Esophagus squamous epithelium (tissue), 5 donors: ENCODE measurements around the gene ATP6V0E2. TPM values are rescaled to one million over a fixed set of nuclear protein-coding genes. Genes with fewer than 3 reads are reported as not detected.
"Not testable (repeated sequence)": the region's sequence is repeated elsewhere in the genome, so short reads cannot be mapped to it uniquely, and the experiment has no call there.

ENCODE experiments used
- DNase-seq: peaks from one replicate; lab custom pipeline; 2025; lab: John Stamatoyannopoulos, UW
- H3K27ac ChIP-seq, 4 donors: fragments of 200-600 bp; sonication (generic); one replicate each; pipeline ENCODE4 v1.5.1; 2016 to 2019; ENCODE audit warnings: mild to moderate bottlenecking in 1 of 4
- H3K27me3 ChIP-seq, 4 donors: fragments of 200-600 bp; sonication (generic); 1 replicate in 3 of 4; 2 replicates in 1 of 4; pipeline versions ENCODE4 v1.5.1 to v1.6.0; 2017 to 2021; ENCODE audit warnings: antibody characterized with exemption in 1 of 4
- H3K36me3 ChIP-seq, 3 donors: fragments of 200-600 bp; sonication (generic); one replicate each; pipeline ENCODE4 v1.5.1; 2016 to 2019
- H3K4me1 ChIP-seq, 3 donors: fragments of 200-600 bp; sonication (generic); one replicate each; pipeline ENCODE4 v1.5.1; 2017 to 2019
- H3K4me3 ChIP-seq, 4 donors: fragments of 200-600 bp; sonication (generic); 1 replicate in 3 of 4; 2 replicates in 1 of 4; pipeline ENCODE4 v1.5.1; 2016 to 2019; ENCODE audit warnings: mild to moderate bottlenecking in 2 of 4, moderate library complexity in 1 of 4
- H3K9me3 ChIP-seq, 3 donors: fragments of 200-600 bp; sonication (generic); one replicate each; pipeline ENCODE4 v1.5.1; 2016 to 2019
- CTCF ChIP-seq, 6 experiments: fragments of 450-650 bp in 4 of 6; fragments of 200-600 bp in 2 of 6; sonication (generic) in 2 of 6; IDR thresholded peaks; one replicate each; pipeline ENCODE4 v1.5.1; 2016 to 2019; ENCODE audit warnings: antibody characterized with exemption in 6 of 6, mild to moderate bottlenecking in 4 of 6, moderate library complexity in 4 of 6
- POLR2A ChIP-seq, 4 donors: fragments of 450-650 bp; IDR thresholded peaks; one replicate each; pipeline ENCODE4 v1.6.1; 2017; ENCODE audit warnings: antibody characterized with exemption in 4 of 4, mild to moderate bottlenecking in 4 of 4, moderate library complexity in 3 of 4
- WGBS, 2 donors: methylation state at CpG; one replicate each; pipeline ENCODE4 v1.1.5; 2018; 5-methylcytosine and 5-hydroxymethylcytosine counted together
- intact Hi-C: fragments of 100-400 bp; cut with DNase I; formaldehyde crosslinking; loops from one replicate; pipeline ENCODE4 v1.15.0; 2022
- small RNA-seq, 4 donors: library from RNA; depleted of rRNA; stranded (forward); fragments of <200 nt; gene quantifications; one replicate each; pipeline ENCODE3, GENCODE V24; 2016
- total RNA-seq, 4 donors: library from RNA; depleted of rRNA; stranded (reverse); fragments of >200 nt; gene quantifications; one replicate each; pipeline ENCODE4 v1.1.0, GENCODE V29; 2016
- donor health status: DM: yes; HTN: yes; CAD: no.

Gene ATP6V0E2
- total RNA-seq, 4 donors from 2014 or later, result 5.1 to 22.9 (median 8.2) TPM

DNA sequence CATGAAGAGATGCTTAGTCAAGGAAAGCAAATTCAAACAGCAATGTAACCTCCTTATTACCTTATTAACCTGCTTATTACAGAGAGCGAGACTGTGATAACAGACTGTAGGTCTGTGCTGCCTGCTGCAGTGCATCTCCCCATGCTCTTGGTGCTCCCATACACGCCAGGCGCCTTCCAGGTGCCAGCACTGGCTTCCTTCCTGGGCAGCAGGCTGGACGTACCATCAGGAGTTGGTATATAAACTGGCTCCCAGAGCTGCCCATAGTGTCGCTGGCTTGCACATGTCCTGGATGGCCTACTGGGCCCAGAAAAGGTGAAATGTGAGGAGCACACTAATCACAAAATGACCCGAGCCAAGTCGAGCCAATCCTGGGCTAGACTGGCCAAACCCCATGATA, 13.5 kb downstream of the ATP6V0E2 start:
- WGBS, 2 donors, result 94 to 96% methylated on average over 3 to 7 of the region's 7 CpGs
- Histone ChIP-seq H3K36me3 (no peaks in the 10 kb centered on the region), H3K27ac (no peak overlapping the region), H3K4me1 (peaks cover 0 to 20% (median 0%) of the 10 kb centered on the region in 3 donors), H3K4me3 (no peak overlapping the region), H3K9me3 (no peaks in the 10 kb centered on the region), H3K27me3 (no peaks in the 10 kb centered on the region)
- no peak for TF ChIP-seq CTCF (IDR thresholded peaks at IDR 0.05)
- TF ChIP-seq POLR2A (IDR thresholded peaks at IDR 0.05), result no peak
- DNase-seq, result no peak
- intact Hi-C loops, result no loop called here

GRCh38 chr7:149890715-149891114, 16.9 kb downstream of the ATP6V0E2 start:
- H3K36me3 ChIP-seq, H3K4me3 ChIP-seq, H3K27ac ChIP-seq, DNase-seq, H3K4me1 ChIP-seq, H3K9me3 ChIP-seq, H3K27me3 ChIP-seq, intact Hi-C loops: not testable (repeated sequence)
- WGBS, 2 donors, result no CpG with 5 or more reads among the region's 2 CpGs

GRCh38 chr7:149894957-149895356, 21.2 kb downstream of the ATP6V0E2 start:
- DNase-seq, H3K27ac ChIP-seq, H3K36me3 ChIP-seq, intact Hi-C loops, H3K27me3 ChIP-seq, H3K9me3 ChIP-seq, H3K4me1 ChIP-seq, H3K4me3 ChIP-seq: not testable (repeated sequence)
- 74 to 76% methylated on average over 6 to 8 of the region's 8 CpGs for WGBS, 2 donors

GRCh38 chr7:149907776-149908376, 34.1 kb downstream of the ATP6V0E2 start:
- H3K36me3 ChIP-seq, H3K9me3 ChIP-seq, intact Hi-C loops, H3K27me3 ChIP-seq, DNase-seq, H3K4me3 ChIP-seq, H3K4me1 ChIP-seq, H3K27ac ChIP-seq: not testable (repeated sequence)
- 40 to 70% methylated on average over 2 to 4 of the region's 6 CpGs for WGBS, 2 donors

DNA sequence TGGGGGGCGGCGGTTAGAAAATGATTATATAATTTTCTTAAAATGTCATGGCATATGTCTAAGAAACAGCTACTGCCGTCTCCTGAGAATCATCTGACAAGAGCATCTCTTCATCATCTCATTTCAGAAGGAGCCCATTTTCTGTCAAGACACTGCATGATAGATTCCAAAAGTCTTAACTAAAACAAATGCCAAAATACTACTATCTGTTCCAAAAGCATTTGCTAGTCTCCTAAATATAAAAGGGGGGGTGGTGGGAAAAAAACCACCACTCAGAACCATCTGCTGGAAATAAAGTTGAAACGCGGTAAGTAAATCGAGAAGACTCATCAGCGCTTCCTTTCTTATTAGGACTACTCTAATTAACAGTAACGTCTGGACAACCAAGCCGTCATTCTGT, 36.5 kb downstream of the ATP6V0E2 start:
- H3K36me3 ChIP-seq, H3K4me3 ChIP-seq, H3K27me3 ChIP-seq, intact Hi-C loops, DNase-seq, H3K27ac ChIP-seq, H3K9me3 ChIP-seq, H3K4me1 ChIP-seq: not testable (repeated sequence)
- WGBS, 2 donors, result 74 to 84% methylated on average over 5 to 6 of the region's 9 CpGs

- 100% methylated on average over 1 of the region's 4 CpGs; no CpG with 5 or more reads in 1 of the 2 donors for WGBS, 2 donors
These were observed 38.4 kb downstream of the ATP6V0E2 start for GRCh38 chr7:149912126-149912525.

DNA sequence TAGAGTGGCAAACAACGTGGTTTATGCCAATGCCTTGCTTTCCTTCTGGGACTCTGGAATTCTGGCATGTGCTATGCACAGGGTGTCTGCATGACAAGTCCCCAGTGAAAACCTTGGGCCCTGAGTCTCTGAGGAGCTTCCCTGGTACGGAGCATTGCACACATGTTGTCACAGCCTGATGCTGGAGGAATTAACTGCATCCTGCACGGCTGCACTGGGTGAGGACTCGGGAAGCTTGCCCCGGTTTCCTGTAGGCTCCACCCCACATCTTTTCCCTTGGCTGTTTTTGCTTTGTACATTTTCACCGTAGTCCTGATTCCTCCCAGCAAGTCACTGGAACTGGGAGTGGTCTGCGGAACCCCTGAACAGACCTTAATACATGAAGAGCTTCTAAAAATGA, 52.6 kb downstream of the ATP6V0E2 start:
- DNase-seq, H3K27me3 ChIP-seq, H3K4me3 ChIP-seq, H3K4me1 ChIP-seq, H3K36me3 ChIP-seq, intact Hi-C loops, H3K27ac ChIP-seq, H3K9me3 ChIP-seq: not testable (repeated sequence)
- 55 to 67% methylated on average over 4 to 6 of the region's 7 CpGs for WGBS, 2 donors

More at GRCh38 chr7:149912126-149912525, 38.4 kb downstream of the ATP6V0E2 start:
- H3K27ac ChIP-seq, H3K36me3 ChIP-seq, DNase-seq, H3K27me3 ChIP-seq, H3K4me1 ChIP-seq, H3K4me3 ChIP-seq, H3K9me3 ChIP-seq, intact Hi-C loops: not testable (repeated sequence)

Small RNA genes lying within 50 kb of the gene (small RNA-seq; reads per million reads assigned to genes)
- gene AC093458.1, result 0 reads per million in 4 donors

Other genes starting within 250 kb of the ATP6V0E2 start
- 1 to 10 TPM; 1.2 to 4.4 (median 2.0) TPM for gene ZNF467, start 100.4 kb upstream of the ATP6V0E2 start, total RNA-seq
- gene ZNF862, start 35.6 kb upstream of the ATP6V0E2 start, total RNA-seq, result 10 to 100 TPM in 2 of 4 donors, 1 to 10 TPM in 2; 7.1 to 13.2 (median 9.9) TPM